ENCODE measurements around the gene FBXW2.

Gene FBXW2

DNA sequence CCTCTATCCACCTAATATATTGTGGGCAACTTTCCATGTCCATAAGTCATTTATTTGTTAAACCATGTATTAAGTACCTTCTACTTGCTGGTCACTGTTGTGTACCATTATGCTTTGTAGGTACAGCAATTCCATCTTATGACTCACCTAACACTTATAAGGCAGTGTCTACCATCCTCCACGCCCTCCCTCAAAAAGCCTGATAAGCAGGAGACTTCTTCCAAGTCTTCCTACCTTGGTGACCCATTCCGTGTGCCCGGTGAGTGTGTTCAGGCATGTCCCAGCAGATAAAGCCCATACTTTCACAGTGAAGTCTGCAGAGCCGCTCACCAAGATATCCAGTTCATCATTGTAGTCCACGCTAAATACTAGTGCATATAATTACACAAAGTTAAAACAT lies 17.4 kb downstream of the FBXW2 start:
- no peak for TF ChIP-seq EZH2 (IDR thresholded peaks at IDR 0.05)
- no peak for TF ChIP-seq FOXP2 (optimal IDR thresholded peaks at IDR 0.05; ENCODE audit: control extremely low read depth, extremely low read length, insufficient read depth)
- H3K4me3 ChIP-seq: no peak overlapping the region
- H3K27ac ChIP-seq: no peak overlapping the region
- no peak for DNase-seq (ENCODE audit: low read depth, low spot score)
- H3K9me3 ChIP-seq (ENCODE audit: low read depth, low read length): no peaks in the 10 kb centered on the region
- H3K36me3 ChIP-seq (ENCODE audit: insufficient read depth, low read length): peaks cover 65% of the 10 kb centered on the region
- H3K9ac ChIP-seq (ENCODE audit: insufficient read length): no peak overlapping the region

DNA sequence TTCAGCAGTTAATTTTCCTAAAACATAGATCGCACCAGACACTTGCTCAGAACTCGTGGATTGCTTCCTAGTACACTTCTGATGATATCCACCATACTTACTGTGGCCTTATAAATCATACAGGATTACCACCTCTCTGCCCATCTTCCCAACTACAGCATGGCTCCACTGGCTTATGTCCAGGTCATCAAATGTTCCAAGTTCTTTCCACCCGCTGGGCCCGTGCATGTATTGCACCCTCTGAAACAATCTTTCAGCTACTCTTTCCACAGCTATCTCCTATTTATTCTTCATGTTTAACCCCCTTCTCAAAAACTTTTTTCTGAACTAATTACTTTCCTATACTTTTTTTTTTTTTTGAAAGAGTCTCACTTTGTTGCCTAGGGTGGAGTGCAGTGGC lies 18.5 kb downstream of the FBXW2 start:
- Histone ChIP-seq H3K9ac (ENCODE audit: insufficient read length) (no peak overlapping the region), H3K4me3 (no peak overlapping the region), H3K27ac (no peak overlapping the region), H3K36me3 (ENCODE audit: insufficient read depth, low read length) (peaks cover 69% of the 10 kb centered on the region), H3K9me3 (ENCODE audit: low read depth, low read length) (no peaks in the 10 kb centered on the region)
- DNase-seq (ENCODE audit: low read depth, low spot score): no peak
- TF ChIP-seq FOXP2 (optimal IDR thresholded peaks at IDR 0.05; ENCODE audit: control extremely low read depth, extremely low read length, insufficient read depth) (no peak), EZH2 (IDR thresholded peaks at IDR 0.05) (no peak), POLR2AphosphoS5 (IDR thresholded peaks at IDR 0.05; ENCODE audit: borderline replicate concordance, low read depth, low read length) (no peak)

DNA sequence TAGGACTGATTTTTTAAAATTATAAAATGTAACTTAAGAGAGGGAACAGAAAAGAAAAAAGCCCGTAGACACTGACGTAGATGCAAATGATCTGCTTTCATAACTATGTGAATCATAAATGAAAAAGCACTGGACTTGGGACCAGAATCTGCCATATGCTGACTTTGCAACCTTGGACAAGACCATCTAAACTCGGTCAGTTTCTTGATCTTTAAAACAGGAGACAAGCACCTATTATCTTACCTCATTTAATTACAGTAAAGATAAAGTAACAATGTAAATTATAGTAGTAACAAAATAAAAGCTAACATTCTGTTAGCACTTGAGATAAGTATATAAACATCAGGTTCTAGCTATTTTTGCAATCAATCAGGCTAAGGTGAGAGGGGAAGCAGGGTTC lies 20.0 kb downstream of the FBXW2 start:
- TF ChIP-seq POLR2AphosphoS5 (IDR thresholded peaks at IDR 0.05; ENCODE audit: borderline replicate concordance, low read depth, low read length) (no peak), FOXP2 (optimal IDR thresholded peaks at IDR 0.05; ENCODE audit: control extremely low read depth, extremely low read length, insufficient read depth) (no peak), EZH2 (IDR thresholded peaks at IDR 0.05) (no peak)
- DNase-seq (ENCODE audit: low read depth, low spot score): no peak
- peaks cover 68% of the 10 kb centered on the region for H3K36me3 ChIP-seq (ENCODE audit: insufficient read depth, low read length)
- H3K9ac ChIP-seq (ENCODE audit: insufficient read length): no peak overlapping the region
- no peak overlapping the region for H3K27ac ChIP-seq
- no peaks in the 10 kb centered on the region for H3K9me3 ChIP-seq (ENCODE audit: low read depth, low read length)
- H3K4me3 ChIP-seq: no peak overlapping the region

DNA sequence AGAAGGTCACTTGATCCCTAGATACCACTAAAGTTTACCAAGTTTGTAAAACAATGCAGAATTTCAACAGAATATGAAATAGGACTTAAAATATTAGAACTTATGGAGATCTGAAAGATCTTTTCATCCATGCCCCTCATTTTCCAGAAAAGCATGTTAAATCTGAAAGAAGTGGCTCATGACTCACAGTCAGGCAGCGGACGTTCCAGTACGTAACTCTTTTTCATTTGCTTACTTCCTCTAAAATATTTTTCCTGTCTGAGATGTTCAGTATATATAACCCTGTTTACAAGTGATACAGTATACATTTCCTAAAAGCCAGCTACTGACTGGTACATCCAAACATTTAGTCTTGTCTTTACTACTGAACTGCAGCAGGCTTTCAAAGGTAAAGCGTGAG lies 22.3 kb downstream of the FBXW2 start:
- H3K9me3 ChIP-seq (ENCODE audit: low read depth, low read length): no peaks in the 10 kb centered on the region
- no peak overlapping the region for H3K4me3 ChIP-seq
- TF ChIP-seq POLR2AphosphoS5 (IDR thresholded peaks at IDR 0.05; ENCODE audit: borderline replicate concordance, low read depth, low read length) (no peak), EZH2 (IDR thresholded peaks at IDR 0.05) (no peak), FOXP2 (optimal IDR thresholded peaks at IDR 0.05; ENCODE audit: control extremely low read depth, extremely low read length, insufficient read depth) (no peak)
- no peak for DNase-seq (ENCODE audit: low read depth, low spot score)
- H3K36me3 ChIP-seq (ENCODE audit: insufficient read depth, low read length): peaks cover 65% of the 10 kb centered on the region
- no peak overlapping the region for H3K9ac ChIP-seq (ENCODE audit: insufficient read length)
- no peak overlapping the region for H3K27ac ChIP-seq

DNA sequence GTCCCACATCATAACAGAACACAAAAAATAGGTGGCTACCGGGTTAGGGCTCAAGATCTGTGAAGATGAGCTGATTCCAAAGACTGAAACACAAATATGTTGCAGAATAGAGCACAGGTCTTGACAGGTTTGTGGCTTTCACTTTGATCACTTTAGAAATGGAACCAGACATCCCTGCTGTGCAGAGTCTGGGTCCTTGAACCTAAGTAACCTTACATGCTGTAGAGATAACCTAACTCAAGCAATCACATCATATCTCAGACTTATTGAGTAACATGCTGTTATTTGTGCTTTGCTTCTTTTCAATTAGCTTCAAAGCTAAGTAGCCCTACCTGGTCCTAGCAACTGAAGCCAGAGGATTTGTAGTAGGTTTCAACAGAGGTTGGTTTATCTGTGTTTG lies 24.3 kb downstream of the FBXW2 start:
- no peak for TF ChIP-seq FOXP2 (optimal IDR thresholded peaks at IDR 0.05; ENCODE audit: control extremely low read depth, extremely low read length, insufficient read depth)
- TF ChIP-seq EZH2 (IDR thresholded peaks at IDR 0.05): no peak
- no peak for TF ChIP-seq POLR2AphosphoS5 (IDR thresholded peaks at IDR 0.05; ENCODE audit: borderline replicate concordance, low read depth, low read length)
- H3K4me3 ChIP-seq: no peak overlapping the region
- H3K9ac ChIP-seq (ENCODE audit: insufficient read length): no peak overlapping the region
- no peaks in the 10 kb centered on the region for H3K9me3 ChIP-seq (ENCODE audit: low read depth, low read length)
- no peak for DNase-seq (ENCODE audit: low read depth, low spot score)
- peaks cover 63% of the 10 kb centered on the region for H3K36me3 ChIP-seq (ENCODE audit: insufficient read depth, low read length)
- no peak overlapping the region for H3K27ac ChIP-seq

DNA sequence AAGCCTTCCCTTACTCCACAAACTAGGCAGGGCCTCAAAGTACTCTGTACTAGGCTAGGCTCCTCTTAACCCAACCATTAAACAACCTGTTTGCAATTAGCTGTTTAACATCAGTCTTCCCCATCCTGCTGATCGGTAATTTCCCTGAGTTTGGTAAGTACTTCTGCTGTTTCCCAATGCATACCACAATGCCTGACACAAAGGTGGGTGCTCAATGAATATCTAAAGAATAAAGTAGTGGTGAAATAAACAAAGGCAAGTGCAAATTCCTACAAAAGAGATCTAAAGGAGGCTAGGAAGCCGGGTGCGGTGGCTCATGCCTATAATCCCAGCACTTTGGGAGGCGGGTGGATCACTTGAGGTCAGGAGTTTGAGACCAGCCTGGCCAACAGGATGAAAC lies 25.0 kb downstream of the FBXW2 start:
- Histone ChIP-seq H3K9me3 (ENCODE audit: low read depth, low read length) (no peaks in the 10 kb centered on the region), H3K4me3 (no peak overlapping the region), H3K27ac (no peak overlapping the region), H3K36me3 (ENCODE audit: insufficient read depth, low read length) (peaks cover 69% of the 10 kb centered on the region), H3K9ac (ENCODE audit: insufficient read length) (no peak overlapping the region)
- TF ChIP-seq FOXP2 (optimal IDR thresholded peaks at IDR 0.05; ENCODE audit: control extremely low read depth, extremely low read length, insufficient read depth): no peak
- no peak for TF ChIP-seq POLR2AphosphoS5 (IDR thresholded peaks at IDR 0.05; ENCODE audit: borderline replicate concordance, low read depth, low read length)
- no peak for TF ChIP-seq EZH2 (IDR thresholded peaks at IDR 0.05)
- DNase-seq (ENCODE audit: low read depth, low spot score): no peak

DNA sequence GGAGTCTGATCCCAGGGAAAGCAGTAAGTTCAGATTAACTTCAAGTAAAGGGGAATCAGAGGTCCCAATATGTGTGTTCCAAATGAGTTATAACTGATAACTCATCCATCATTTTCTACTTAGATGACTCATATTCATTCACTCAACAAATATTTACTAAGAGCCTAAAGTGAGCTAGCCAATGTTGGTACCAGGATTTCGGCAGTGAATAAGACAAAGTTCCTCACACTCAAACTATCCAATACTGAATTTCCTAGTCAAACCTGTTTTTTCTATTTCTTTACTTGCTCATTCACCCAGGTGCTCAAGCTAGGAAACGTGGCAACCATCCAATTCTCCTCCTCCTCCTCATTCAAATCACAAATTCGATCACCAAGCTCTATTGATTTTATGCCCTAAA lies 25.8 kb downstream of the FBXW2 start:
- DNase-seq (ENCODE audit: low read depth, low spot score): no peak
- Histone ChIP-seq H3K9ac (ENCODE audit: insufficient read length) (no peak overlapping the region), H3K36me3 (ENCODE audit: insufficient read depth, low read length) (peaks cover 70% of the 10 kb centered on the region), H3K9me3 (ENCODE audit: low read depth, low read length) (no peaks in the 10 kb centered on the region), H3K27ac (no peak overlapping the region), H3K4me3 (no peak overlapping the region)
- TF ChIP-seq POLR2AphosphoS5 (IDR thresholded peaks at IDR 0.05; ENCODE audit: borderline replicate concordance, low read depth, low read length): no peak
- no peak for TF ChIP-seq EZH2 (IDR thresholded peaks at IDR 0.05)
- TF ChIP-seq FOXP2 (optimal IDR thresholded peaks at IDR 0.05; ENCODE audit: control extremely low read depth, extremely low read length, insufficient read depth): no peak

DNA sequence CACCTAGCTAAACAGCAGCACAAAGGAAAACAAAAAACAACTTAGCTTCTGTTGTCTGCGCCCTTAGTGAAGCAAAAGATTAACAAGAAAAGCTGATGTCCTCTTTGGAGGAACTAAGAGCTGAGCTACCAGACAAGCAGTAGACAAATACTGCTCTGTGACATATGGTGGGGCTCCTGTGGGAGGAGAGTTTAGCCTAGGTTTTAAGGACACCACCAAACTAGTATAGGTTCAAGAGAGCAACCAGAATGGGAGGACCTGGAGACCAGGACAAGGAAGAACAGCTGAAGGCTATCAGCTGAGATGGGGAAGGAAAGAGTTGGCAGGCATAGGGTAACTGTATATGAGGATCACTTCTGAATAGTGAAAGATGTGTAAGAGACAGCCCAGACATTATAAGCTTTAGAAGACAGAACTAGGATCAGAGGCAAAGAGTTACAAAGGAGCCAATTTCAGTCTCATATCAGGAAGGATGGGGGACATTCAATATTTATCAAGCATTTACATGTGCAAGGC lies 27.2 kb downstream of the FBXW2 start:
- DNase-seq (ENCODE audit: low read depth, low spot score): no peak
- Histone ChIP-seq H3K9me3 (ENCODE audit: low read depth, low read length) (no peaks in the 10 kb centered on the region), H3K36me3 (ENCODE audit: insufficient read depth, low read length) (peaks cover 64% of the 10 kb centered on the region), H3K9ac (ENCODE audit: insufficient read length) (no peak overlapping the region), H3K4me3 (no peak overlapping the region), H3K27ac (no peak overlapping the region)
- TF ChIP-seq EZH2 (IDR thresholded peaks at IDR 0.05) (no peak), POLR2AphosphoS5 (IDR thresholded peaks at IDR 0.05; ENCODE audit: borderline replicate concordance, low read depth, low read length) (no peak), FOXP2 (optimal IDR thresholded peaks at IDR 0.05; ENCODE audit: control extremely low read depth, extremely low read length, insufficient read depth) (no peak)

DNA sequence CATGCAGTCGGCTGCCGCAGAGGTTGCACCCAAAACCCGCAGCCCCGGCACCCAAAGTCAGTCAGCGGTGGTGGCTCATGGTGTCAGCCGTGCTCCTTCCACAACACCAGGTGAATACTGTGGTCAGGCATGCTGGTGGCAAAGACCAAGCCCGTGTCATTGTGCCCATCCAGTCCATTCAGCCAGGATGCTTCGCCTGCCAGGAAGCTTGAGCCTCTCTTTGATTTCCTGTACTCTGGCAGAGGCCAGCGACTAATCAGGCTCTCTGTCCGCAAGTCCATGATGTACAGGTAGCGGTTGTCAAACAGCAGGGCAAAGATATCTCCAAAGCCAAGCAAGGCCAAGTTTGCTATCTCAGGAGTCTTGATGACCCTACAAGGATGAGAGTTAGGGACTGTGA lies 28.7 kb downstream of the FBXW2 start:
- no peaks in the 10 kb centered on the region for H3K9me3 ChIP-seq (ENCODE audit: low read depth, low read length)
- peaks cover 55% of the 10 kb centered on the region for H3K36me3 ChIP-seq (ENCODE audit: insufficient read depth, low read length)
- H3K4me3 ChIP-seq: no peak overlapping the region
- DNase-seq (ENCODE audit: low read depth, low spot score): no peak
- H3K27ac ChIP-seq: no peak overlapping the region
- no peak for TF ChIP-seq FOXP2 (optimal IDR thresholded peaks at IDR 0.05; ENCODE audit: control extremely low read depth, extremely low read length, insufficient read depth)
- TF ChIP-seq POLR2AphosphoS5 (IDR thresholded peaks at IDR 0.05; ENCODE audit: borderline replicate concordance, low read depth, low read length): no peak
- TF ChIP-seq EZH2 (IDR thresholded peaks at IDR 0.05): no peak
- H3K9ac ChIP-seq (ENCODE audit: insufficient read length): no peak overlapping the region
